Chondrocyte (in vitro differentiated cells): ENCODE data around the gene PRLH. TPM values are rescaled to one million over a fixed set of nuclear protein-coding genes. Genes with fewer than 3 reads are reported as not detected.

Source experiments
- DNase-seq: peaks from one replicate; pipeline ENCODE4 v3.0.0; 2021; ENCODE audit warnings: mixed read lengths, low spot score
- H3K27ac Mint-ChIP-seq: one replicate; pipeline ENCODE4 v1.8.0; 2021; ENCODE audit warnings: mild to moderate bottlenecking, moderate library complexity, mixed read lengths; ENCODE audit not compliant: unreplicated experiment
- H3K27me3 Mint-ChIP-seq: 2 replicates; pipeline ENCODE4 v1.8.0; 2021; ENCODE audit warnings: low read depth, mixed read lengths
- H3K36me3 Mint-ChIP-seq: 2 replicates; pipeline ENCODE4 v1.8.0; 2021; ENCODE audit warnings: low read depth, mixed read lengths
- H3K4me1 Mint-ChIP-seq: 2 replicates; pipeline ENCODE4 v1.8.0; 2021; ENCODE audit warnings: low read depth, mild to moderate bottlenecking, mixed read lengths
- H3K4me3 Mint-ChIP-seq: one replicate; pipeline ENCODE4 v1.8.0; 2021; ENCODE audit warnings: mild to moderate bottlenecking, moderate library complexity, mixed read lengths; ENCODE audit not compliant: unreplicated experiment
- H3K9me3 Mint-ChIP-seq: 2 replicates; pipeline ENCODE4 v1.8.0; 2021; ENCODE audit warnings: low read depth, mixed read lengths
- total RNA-seq: library from RNA; stranded (reverse); gene quantifications from 3 replicates; pipeline ENCODE4 v1.2.1, GENCODE V29; 2021
- TF ChIP-seq, protein P1 (sequence below): fragments of 200-600 bp; sonication (generic); IDR thresholded peaks from 2 replicates; pipeline ENCODE4 v1.5.0; 2021; ENCODE audit warnings: antibody characterized with exemption, mild to moderate bottlenecking, moderate library complexity

The PRLH gene
- total RNA-seq, 1 donor from 2014 or later, result not detected

GRCh38 chr2:237558961-237559641, 7.3 kb upstream of the PRLH start:
- TF ChIP-seq, protein P1, sequence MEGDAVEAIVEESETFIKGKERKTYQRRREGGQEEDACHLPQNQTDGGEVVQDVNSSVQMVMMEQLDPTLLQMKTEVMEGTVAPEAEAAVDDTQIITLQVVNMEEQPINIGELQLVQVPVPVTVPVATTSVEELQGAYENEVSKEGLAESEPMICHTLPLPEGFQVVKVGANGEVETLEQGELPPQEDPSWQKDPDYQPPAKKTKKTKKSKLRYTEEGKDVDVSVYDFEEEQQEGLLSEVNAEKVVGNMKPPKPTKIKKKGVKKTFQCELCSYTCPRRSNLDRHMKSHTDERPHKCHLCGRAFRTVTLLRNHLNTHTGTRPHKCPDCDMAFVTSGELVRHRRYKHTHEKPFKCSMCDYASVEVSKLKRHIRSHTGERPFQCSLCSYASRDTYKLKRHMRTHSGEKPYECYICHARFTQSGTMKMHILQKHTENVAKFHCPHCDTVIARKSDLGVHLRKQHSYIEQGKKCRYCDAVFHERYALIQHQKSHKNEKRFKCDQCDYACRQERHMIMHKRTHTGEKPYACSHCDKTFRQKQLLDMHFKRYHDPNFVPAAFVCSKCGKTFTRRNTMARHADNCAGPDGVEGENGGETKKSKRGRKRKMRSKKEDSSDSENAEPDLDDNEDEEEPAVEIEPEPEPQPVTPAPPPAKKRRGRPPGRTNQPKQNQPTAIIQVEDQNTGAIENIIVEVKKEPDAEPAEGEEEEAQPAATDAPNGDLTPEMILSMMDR, result no peak
- H3K27me3 Mint-ChIP-seq, result peaks cover 12% of the 10 kb centered on the region
- H3K4me1 Mint-ChIP-seq, result peaks cover 8% of the 10 kb centered on the region
- DNase-seq, result peak; percentile 52
- no peak overlapping the region for H3K4me3 Mint-ChIP-seq
- H3K36me3 Mint-ChIP-seq, result peaks cover 7% of the 10 kb centered on the region
- no peak overlapping the region for H3K27ac Mint-ChIP-seq
- peaks cover 7% of the 10 kb centered on the region for H3K9me3 Mint-ChIP-seq

DNA sequence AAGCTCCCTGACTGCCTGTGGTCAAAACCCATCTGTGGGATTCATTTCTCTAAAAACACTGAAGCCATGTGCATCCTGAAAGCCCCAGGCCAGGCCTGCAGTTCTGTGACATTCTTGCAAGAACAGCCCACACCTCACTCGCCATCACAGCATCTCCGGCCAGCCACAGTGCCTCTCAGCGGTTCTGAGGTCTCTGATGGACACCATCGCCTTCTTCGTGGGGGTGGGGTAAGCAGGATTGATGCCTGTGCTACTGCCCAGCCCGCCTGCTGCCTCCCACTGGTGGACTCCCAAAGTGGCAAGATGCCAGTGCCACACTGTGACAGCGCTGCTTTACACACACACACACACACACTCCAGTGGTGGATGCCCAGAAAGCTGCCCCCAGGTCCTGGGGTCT, 5.2 kb upstream of the PRLH start:
- peak; percentile 87 for DNase-seq
- no peak overlapping the region for H3K27ac Mint-ChIP-seq
- peaks cover 8% of the 10 kb centered on the region for H3K4me1 Mint-ChIP-seq
- peaks cover 13% of the 10 kb centered on the region for H3K27me3 Mint-ChIP-seq
- H3K4me3 Mint-ChIP-seq, result no peak overlapping the region
- peaks cover under 1% of the 10 kb centered on the region for H3K36me3 Mint-ChIP-seq
- TF ChIP-seq, protein P1, result no peak
- H3K9me3 Mint-ChIP-seq, result peaks cover 2% of the 10 kb centered on the region

GRCh38 chr2:237563816-237564215, 2.6 kb upstream of the PRLH start:
- peak; percentile 85 for DNase-seq
- Mint-ChIP-seq H3K4me3 (no peak overlapping the region), H3K27ac (no peak overlapping the region), H3K27me3 (peaks cover 13% of the 10 kb centered on the region), H3K9me3 (peaks cover under 1% of the 10 kb centered on the region), H3K36me3 (no peaks in the 10 kb centered on the region), H3K4me1 (peaks cover 8% of the 10 kb centered on the region)
- TF ChIP-seq, protein P1, result no peak

DNA sequence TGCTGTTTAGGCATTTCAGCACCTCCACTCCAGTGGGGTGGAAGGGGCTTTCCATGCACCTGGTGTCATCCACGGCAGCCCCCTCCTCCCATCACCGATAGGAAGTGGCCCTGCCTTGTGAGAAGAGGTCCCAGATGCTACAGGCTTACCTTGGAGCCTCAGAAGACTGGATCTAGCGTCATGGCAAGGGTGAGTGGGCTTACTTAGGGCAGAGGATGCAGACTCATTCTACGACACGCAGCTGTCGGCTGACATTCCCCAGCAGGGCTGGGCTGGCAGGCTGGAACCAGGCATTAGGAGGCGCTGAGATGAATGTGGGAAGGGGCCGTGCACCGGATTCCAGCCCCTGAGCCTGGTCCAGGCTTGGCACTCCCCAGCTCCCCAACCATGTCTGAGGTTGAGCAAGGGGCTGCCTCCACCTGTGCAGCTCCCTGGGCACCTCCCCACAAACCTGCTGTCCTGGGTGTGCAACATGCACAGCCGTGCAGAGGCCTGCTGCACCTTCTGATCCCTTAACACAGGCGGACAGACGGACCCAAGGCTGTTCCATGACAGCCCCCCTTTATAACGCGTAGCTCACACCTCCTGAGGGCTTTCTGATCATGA, 1.7 kb upstream of the PRLH start:
- no peaks in the 10 kb centered on the region for H3K36me3 Mint-ChIP-seq
- TF ChIP-seq, protein P1, result no peak
- peaks cover 11% of the 10 kb centered on the region for H3K27me3 Mint-ChIP-seq
- H3K4me3 Mint-ChIP-seq, result no peak overlapping the region
- peaks cover under 1% of the 10 kb centered on the region for H3K4me1 Mint-ChIP-seq
- peaks cover 3% of the 10 kb centered on the region for H3K9me3 Mint-ChIP-seq
- peak; percentile 72 for DNase-seq
- no peak overlapping the region for H3K27ac Mint-ChIP-seq

- no peak overlapping the region for H3K4me3 Mint-ChIP-seq
- H3K4me1 Mint-ChIP-seq, result no peaks in the 10 kb centered on the region
- peaks cover 11% of the 10 kb centered on the region for H3K27me3 Mint-ChIP-seq
- no peak overlapping the region for H3K27ac Mint-ChIP-seq
- DNase-seq, result no peak
- peaks cover 3% of the 10 kb centered on the region for H3K9me3 Mint-ChIP-seq
- TF ChIP-seq, protein P1, result no peak
- H3K36me3 Mint-ChIP-seq, result no peaks in the 10 kb centered on the region
These were observed 400 bp upstream of the PRLH start for GRCh38 chr2:237565974-237566373.
